Measurements from ENCODE around the gene CPNE6. TPM values are rescaled to one million over a fixed set of nuclear protein-coding genes. Genes with fewer than 3 reads are reported as not detected.
A peak's percentile ranks its signal among the peaks of the same experiment; 100 is the strongest.

CPNE6 gene
- total and polyA plus RNA-seq, 2 of the 13 experiments (the other 11 are each of a cell fraction or from before 2014, with no cell fraction given): not detected

GRCh38 chr14:24036169-24036962 is 35.0 kb upstream of the CPNE6 start (continued):
- TF ChIP-seq ZUFSP (CRISPR knock-in tag; IDR thresholded peaks at IDR 0.05; ENCODE audit: borderline replicate concordance) (no peak), NR2C2 (CRISPR knock-in tag; IDR thresholded peaks at IDR 0.05; ENCODE audit: borderline replicate concordance) (peak; percentile 46; the same call in 1 of the 2 replicates), HES4 (CRISPR knock-in tag; IDR thresholded peaks at IDR 0.05; ENCODE audit: borderline replicate concordance) (peak; percentile 94; the same call in 1 of the 2 replicates), PPARG (CRISPR knock-in tag; conservative IDR thresholded peaks at IDR 0.05) (0 out of 2 replicates have a peak, but pooled peaks have one; percentile 13), KAT7 (CRISPR knock-in tag; IDR thresholded peaks at IDR 0.05; ENCODE audit: borderline replicate concordance) (peak; percentile 56; the same call in 1 of the 2 replicates), ZNF790 (CRISPR knock-in tag; IDR thresholded peaks at IDR 0.05; ENCODE audit: borderline replicate concordance) (0 out of 2 replicates have a peak, but pooled peaks have one; percentile 74), KLF13 (CRISPR knock-in tag; IDR thresholded peaks at IDR 0.05) (0 out of 2 replicates have a peak, but pooled peaks have one; percentile 27), CREB3 (CRISPR knock-in tag; IDR thresholded peaks at IDR 0.05) (peak; percentile 73; the same call in 1 of the 2 replicates), SMYD3 (CRISPR knock-in tag; IDR thresholded peaks at IDR 0.05) (peak; percentile 86; the same call in 1 of the 2 replicates), HOXA9 (CRISPR knock-in tag; IDR thresholded peaks at IDR 0.05; ENCODE audit: borderline replicate concordance) (no peak), RERE (CRISPR knock-in tag; IDR thresholded peaks at IDR 0.05; ENCODE audit: low read depth) (0 out of 2 replicates have a peak, but pooled peaks have one; percentile 2), ZNF451 (CRISPR knock-in tag; IDR thresholded peaks at IDR 0.05) (peak; percentile 95), RNF219 (CRISPR knock-in tag; IDR thresholded peaks at IDR 0.05) (no peak), CENPX (CRISPR knock-in tag; IDR thresholded peaks at IDR 0.05) (no peak), ELF3 (CRISPR knock-in tag; IDR thresholded peaks at IDR 0.05) (peak; percentile 70), ZSCAN25 (CRISPR knock-in tag; IDR thresholded peaks at IDR 0.05) (no peak), FOXC1 (CRISPR knock-in tag; IDR thresholded peaks at IDR 0.05; ENCODE audit: borderline replicate concordance) (peak; percentile 73; the same call in 1 of the 2 replicates), ZNF850 (CRISPR knock-in tag; conservative IDR thresholded peaks at IDR 0.05) (no peak; the same call in 1 of the 2 replicates)

Measured in HepG2 (cell line).